Loucy (cell line): ENCODE data around the gene CCDC33.
A peak's percentile ranks its signal among the peaks of the same experiment; 100 is the strongest.

ENCODE experiments used
- H2AFZ ChIP-seq: fragments of 200-600 bp; sonication (generic); 2 replicates; pipeline ENCODE4 v1.6.0; 2016; ENCODE audit warnings: antibody characterized with exemption, mild to moderate bottlenecking, low read length, moderate library complexity
- H3F3A ChIP-seq: fragments of 200-600 bp; 2 replicates; pipeline ENCODE4 v1.6.0; 2016; ENCODE audit warnings: antibody characterized with exemption, low read depth, mild to moderate bottlenecking
- H3K27me3 ChIP-seq: fragments of 200-600 bp; sonication (generic); 2 replicates; pipeline ENCODE4 v1.6.1; 2014; ENCODE audit warnings: low read length, mild to moderate bottlenecking; ENCODE audit not compliant: insufficient read depth, poor library complexity, severe bottlenecking
- H3K36me3 ChIP-seq: fragments of 200-600 bp; sonication (generic); 2 replicates; pipeline ENCODE4 v1.6.1; 2016; ENCODE audit warnings: low read length; ENCODE audit not compliant: insufficient read depth
- H3K4me1 ChIP-seq: fragments of 200-600 bp; sonication (generic); 2 replicates; pipeline ENCODE4 v1.5.1; 2014; ENCODE audit warnings: low read length, mild to moderate bottlenecking; ENCODE audit not compliant: insufficient read depth, poor library complexity, severe bottlenecking
- H3K4me2 ChIP-seq: fragments of 200-600 bp; sonication (generic); 2 replicates; pipeline ENCODE4 v1.6.0; 2014; ENCODE audit warnings: antibody characterized with exemption, low read length, low read depth, mild to moderate bottlenecking; ENCODE audit not compliant: poor library complexity, severe bottlenecking
- H3K4me3 ChIP-seq: fragments of 200-600 bp; sonication (generic); 2 replicates; pipeline ENCODE4 v1.5.1; 2014; ENCODE audit warnings: low read length, mild to moderate bottlenecking, mixed read lengths; ENCODE audit not compliant: poor library complexity, severe bottlenecking
- H3K79me2 ChIP-seq: fragments of 200-600 bp; sonication (generic); 2 replicates; pipeline ENCODE4 v1.6.1; 2014; ENCODE audit warnings: low read length; ENCODE audit not compliant: insufficient read depth
- H3K9ac ChIP-seq: fragments of 200-600 bp; sonication (generic); 2 replicates; pipeline ENCODE4 v1.6.0; 2014; ENCODE audit warnings: mild to moderate bottlenecking, low read depth, low read length, moderate library complexity; ENCODE audit not compliant: poor library complexity, severe bottlenecking
- H3K9me2 ChIP-seq: fragments of 200-600 bp; sonication (generic); replicated peaks from 2 replicates; pipeline ENCODE4 v1.6.1; 2016; ENCODE audit warnings: low read depth, low read length, mixed read lengths
- H3K9me3 ChIP-seq: fragments of 200-600 bp; sonication (generic); 2 replicates; pipeline ENCODE4 v1.6.1; 2014; ENCODE audit warnings: mild to moderate bottlenecking, antibody characterized with exemption, low read length, low read depth; ENCODE audit not compliant: insufficient read depth
- H4K20me1 ChIP-seq: fragments of 200-600 bp; sonication (generic); 2 replicates; pipeline ENCODE4 v1.6.0; 2014; ENCODE audit warnings: antibody characterized with exemption, low read length, mild to moderate bottlenecking; ENCODE audit not compliant: insufficient read depth, poor library complexity, severe bottlenecking
- CTCF ChIP-seq: fragments of 200-600 bp; sonication (generic); conservative IDR thresholded peaks from 2 replicates; pipeline ENCODE4 v1.5.1; 2014; ENCODE audit warnings: mild to moderate bottlenecking, antibody characterized with exemption, low read length
- EZH2phosphoT487 ChIP-seq: fragments of 200-600 bp; IDR thresholded peaks from 2 replicates; pipeline ENCODE4 v1.6.1; 2018; ENCODE audit warnings: antibody characterized with exemption, mild to moderate bottlenecking, moderate library complexity, borderline replicate concordance

The CCDC33 gene

GRCh38 chr15:74317820-74318375, 81.8 kb downstream of the CCDC33 start:
- Histone ChIP-seq H3K36me3 (no peaks in the 10 kb centered on the region), H3K9me3 (no peaks in the 10 kb centered on the region), H3K79me2 (peaks cover 10% of the 10 kb centered on the region; the same call in 1 of the 2 replicates), H3K4me1 (peaks cover 78% of the 10 kb centered on the region), H3K9ac (peak overlapping the region; percentile 84), H3K4me2 (peak overlapping the region; percentile 94), H3K9me2 (no peaks in the 10 kb centered on the region), H3K27me3 (no peaks in the 10 kb centered on the region), H2AFZ (no peak overlapping the region), H3K4me3 (peak overlapping the region; percentile 22), H4K20me1 (no peaks in the 10 kb centered on the region), H3F3A (peaks cover 12% of the 10 kb centered on the region)
- no peak for TF ChIP-seq EZH2phosphoT487
- no peak for TF ChIP-seq CTCF

- H3K9me3 ChIP-seq = no peaks in the 10 kb centered on the region
- H3K4me3 ChIP-seq = peak overlapping the region; percentile 22
- peaks cover 72% of the 10 kb centered on the region for H3K4me1 ChIP-seq
- H3K4me2 ChIP-seq = peak overlapping the region; percentile 94
- no peaks in the 10 kb centered on the region for H4K20me1 ChIP-seq
- H3K36me3 ChIP-seq = no peaks in the 10 kb centered on the region
- H3K9me2 ChIP-seq = no peaks in the 10 kb centered on the region
- peaks cover 12% of the 10 kb centered on the region for H3F3A ChIP-seq
- no peak overlapping the region for H2AFZ ChIP-seq
- H3K79me2 ChIP-seq = peaks cover 8% of the 10 kb centered on the region; the same call in 1 of the 2 replicates
- H3K9ac ChIP-seq = peak overlapping the region; percentile 84
- no peaks in the 10 kb centered on the region for H3K27me3 ChIP-seq
- TF ChIP-seq CTCF = no peak
- TF ChIP-seq EZH2phosphoT487 = no peak
Measured at GRCh38 chr15:74318376-74319137, 82.4 kb downstream of the CCDC33 start.

- no peak overlapping the region for H3K9ac ChIP-seq
- H4K20me1 ChIP-seq = no peaks in the 10 kb centered on the region
- H2AFZ ChIP-seq = no peak overlapping the region
- H3K4me3 ChIP-seq = no peak overlapping the region
- peaks cover 3% of the 10 kb centered on the region; the same call in 1 of the 2 replicates for H3K79me2 ChIP-seq
- no peaks in the 10 kb centered on the region for H3K9me3 ChIP-seq
- TF ChIP-seq CTCF (no peak), EZH2phosphoT487 (no peak)
- peaks cover 12% of the 10 kb centered on the region for H3F3A ChIP-seq
- H3K4me2 ChIP-seq = peak overlapping the region; percentile 94
- no peaks in the 10 kb centered on the region for H3K27me3 ChIP-seq
- H3K4me1 ChIP-seq = peaks cover 66% of the 10 kb centered on the region
- H3K36me3 ChIP-seq = no peaks in the 10 kb centered on the region
- H3K9me2 ChIP-seq = no peaks in the 10 kb centered on the region
Measured at GRCh38 chr15:74319138-74319460, 83.0 kb downstream of the CCDC33 start.
